Measurements from ENCODE around the gene CD19. TPM values are rescaled to one million over a fixed set of nuclear protein-coding genes. Genes with fewer than 3 reads are reported as not detected.

The CD19 gene
- total and polyA plus RNA-seq, 7 donors, result 1.4 to 45.9 TPM; not detected in 5

- Histone ChIP-seq H3K36me3 (peaks cover 0 to 18% (median 5%) of the 10 kb centered on the region in 4 donors), H3K4me3 (no peak overlapping the region), H3K27me3 (no peaks in the 10 kb centered on the region), H3K27ac (no peak overlapping the region), H3K9me3 (no peaks in the 10 kb centered on the region), H3K4me1 (no peaks in the 10 kb centered on the region)
- 47 to 77% methylated on average over 11 of the region's 11 CpGs for WGBS, 2 donors
- DNase-seq, result no peak
- intact Hi-C loops (cut with DNase I), result no loop called here
- TF ChIP-seq EP300 (IDR thresholded peaks at IDR 0.05) (no peak), POLR2A (IDR thresholded peaks at IDR 0.05) (no peak), CTCF (IDR thresholded peaks at IDR 0.05) (no peak), POLR2AphosphoS5 (IDR thresholded peaks at IDR 0.05) (no peak)
Observed at GRCh38 chr16:28902909-28903308, 28.9 kb upstream of the CD19 start.

GRCh38 chr16:28903344-28904042, 28.3 kb upstream of the CD19 start:
- no peak for TF ChIP-seq POLR2AphosphoS5 (IDR thresholded peaks at IDR 0.05)
- TF ChIP-seq POLR2A (IDR thresholded peaks at IDR 0.05), result no peak
- TF ChIP-seq CTCF (IDR thresholded peaks at IDR 0.05), result no peak
- no peak for TF ChIP-seq EP300 (IDR thresholded peaks at IDR 0.05)
- no peak overlapping the region for H3K27ac ChIP-seq
- H3K4me1 ChIP-seq, result no peaks in the 10 kb centered on the region
- WGBS, 2 donors, result 86 to 88% methylated on average over 29 of the region's 29 CpGs
- H3K4me3 ChIP-seq, result no peak overlapping the region
- no peaks in the 10 kb centered on the region for H3K27me3 ChIP-seq
- no peaks in the 10 kb centered on the region for H3K9me3 ChIP-seq
- intact Hi-C loops (cut with DNase I), result no loop called here
- no peak for DNase-seq
- H3K36me3 ChIP-seq, result peaks cover 3 to 24% (median 8%) of the 10 kb centered on the region in 4 donors

GRCh38 chr16:28904363-28904762, 27.4 kb upstream of the CD19 start:
- no peak overlapping the region for H3K4me3 ChIP-seq
- no peaks in the 10 kb centered on the region for H3K9me3 ChIP-seq
- TF ChIP-seq EP300 (IDR thresholded peaks at IDR 0.05), result no peak
- no peak for TF ChIP-seq CTCF (IDR thresholded peaks at IDR 0.05)
- TF ChIP-seq POLR2A (IDR thresholded peaks at IDR 0.05), result no peak
- TF ChIP-seq POLR2AphosphoS5 (IDR thresholded peaks at IDR 0.05), result no peak
- peaks cover 4 to 27% (median 10%) of the 10 kb centered on the region in 4 donors for H3K36me3 ChIP-seq
- 86 to 91% methylated on average over 14 of the region's 14 CpGs for WGBS, 2 donors
- no peak overlapping the region for H3K27ac ChIP-seq
- intact Hi-C loops (cut with DNase I), result no loop called here
- H3K4me1 ChIP-seq, result no peaks in the 10 kb centered on the region
- DNase-seq, result no peak
- no peaks in the 10 kb centered on the region for H3K27me3 ChIP-seq

- TF ChIP-seq POLR2A (IDR thresholded peaks at IDR 0.05), result no peak
- no peak for TF ChIP-seq EP300 (IDR thresholded peaks at IDR 0.05)
- TF ChIP-seq POLR2AphosphoS5 (IDR thresholded peaks at IDR 0.05), result no peak
- no peak for TF ChIP-seq CTCF (IDR thresholded peaks at IDR 0.05)
- Histone ChIP-seq H3K27ac (no peak overlapping the region), H3K4me3 (no peak overlapping the region), H3K9me3 (no peaks in the 10 kb centered on the region), H3K27me3 (no peaks in the 10 kb centered on the region), H3K36me3 (peaks cover 4 to 27% (median 10%) of the 10 kb centered on the region in 4 donors), H3K4me1 (no peaks in the 10 kb centered on the region)
- DNase-seq, result no peak
- 93 to 96% methylated on average over 16 of the region's 16 CpGs for WGBS, 2 donors
- intact Hi-C loops (cut with DNase I), result no loop called here
Observed at GRCh38 chr16:28904828-28905227, 26.9 kb upstream of the CD19 start.

Data from sigmoid colon (tissue), 7 donors.